Measurements from ENCODE around the gene UMAD1. TPM values are rescaled to one million over a fixed set of nuclear protein-coding genes. Genes with fewer than 3 reads are reported as not detected.

Gene UMAD1
- total and polyA plus RNA-seq, 2 donors (not counting 3 experiments of a cell fraction or from before 2014, with no cell fraction given) = 5.6 to 6.6 TPM

- DNase-seq (ENCODE audit: low read depth, low spot score) = no peak
- Histone ChIP-seq H3K4me3 (replicated peaks in 1 of 3; ENCODE audit: insufficient read depth in 1 of 3, low read depth in 1 of 3, low read length in 3 of 3) (no peak overlapping the region), H3K36me3 (ENCODE audit: control insufficient read depth in 2 of 2, extremely low read depth in 1 of 2, insufficient read depth in 2 of 2, low read length in 2 of 2) (no peaks in the 10 kb centered on the region), H4K20me1 (replicated peaks; ENCODE audit: control insufficient read depth, extremely low read depth, insufficient read depth, low read length) (no peaks in the 10 kb centered on the region), H3K9me3 (replicated peaks; ENCODE audit: control insufficient read depth, insufficient read depth, low read length) (no peaks in the 10 kb centered on the region), H2AFZ (ENCODE audit: low read depth, low read length) (no peak overlapping the region), H3K79me2 (ENCODE audit: control insufficient read depth, insufficient read depth, low read length) (no peaks in the 10 kb centered on the region), H3K27me3 (ENCODE audit: control insufficient read depth in 2 of 2, insufficient read depth in 2 of 2, low read length in 2 of 2) (no peaks in the 10 kb centered on the region), H3K4me1 (ENCODE audit: control insufficient read depth, extremely low read depth, insufficient read depth, low read length) (peaks cover 5% of the 10 kb centered on the region), H3K9ac (replicated peaks; ENCODE audit: extremely low read depth, insufficient read depth, low read length) (no peak overlapping the region), H3K9me1 (replicated peaks; ENCODE audit: control insufficient read depth, extremely low read depth, insufficient read depth, low read length) (no peaks in the 10 kb centered on the region), H3K27ac (ENCODE audit: insufficient read depth, low read depth, low read length) (no peak overlapping the region), H3K4me2 (ENCODE audit: insufficient read depth, low read length) (no peak overlapping the region)
- dilution Hi-C loops (cut with MboI; ENCODE audit: extremely low pct_ligation_motif_present, low sequenced_read_pairs) = no loop called here
- intact Hi-C loops (cut with micrococcal nuclease) = no loop called here
- CTCF ChIA-PET = no interaction called here
- BruUV-seq (replicated peaks) = no TSS peak
- FAIRE-seq = no peak
- POLR2A ChIA-PET = no interaction called here
- TF ChIP-seq CTCF (IDR thresholded peaks at IDR 0.05; ENCODE audit: extremely low read depth in 1 of 2, insufficient read depth in 1 of 2, low read depth in 1 of 2, low read length in 2 of 2) (no peak), POLR2A (IDR thresholded peaks at IDR 0.05; ENCODE audit: low read depth, low read length) (no peak), POLR2AphosphoS5 (IDR thresholded peaks at IDR 0.05; ENCODE audit: insufficient read depth, low read depth, low read length) (no peak), EZH2 (IDR thresholded peaks at IDR 0.05; ENCODE audit: borderline replicate concordance, low read depth, low read length, severe bottlenecking) (no peak), FOS (IDR thresholded peaks at IDR 0.05; ENCODE audit: borderline replicate concordance, insufficient read depth, low read length) (no peak), GATA2 (IDR thresholded peaks at IDR 0.05; ENCODE audit: insufficient read depth, insufficient read length, low read depth, low read length) (no peak), MAX (IDR thresholded peaks at IDR 0.05; ENCODE audit: insufficient read depth, insufficient read length) (no peak), JUN (IDR thresholded peaks at IDR 0.05; ENCODE audit: borderline replicate concordance, insufficient read depth, insufficient read length, low read depth) (no peak), MYC (IDR thresholded peaks at IDR 0.05; ENCODE audit: low read depth, low read length) (no peak)
These were observed 152.7 kb downstream of the UMAD1 start for GRCh38 chr7:7793249-7793648.
